ENCODE data around the gene LRRC27. TPM values are rescaled to one million over a fixed set of nuclear protein-coding genes. Genes with fewer than 3 reads are reported as not detected.

The LRRC27 gene
- total RNA-seq, 1 donor = 13.4 TPM

DNA sequence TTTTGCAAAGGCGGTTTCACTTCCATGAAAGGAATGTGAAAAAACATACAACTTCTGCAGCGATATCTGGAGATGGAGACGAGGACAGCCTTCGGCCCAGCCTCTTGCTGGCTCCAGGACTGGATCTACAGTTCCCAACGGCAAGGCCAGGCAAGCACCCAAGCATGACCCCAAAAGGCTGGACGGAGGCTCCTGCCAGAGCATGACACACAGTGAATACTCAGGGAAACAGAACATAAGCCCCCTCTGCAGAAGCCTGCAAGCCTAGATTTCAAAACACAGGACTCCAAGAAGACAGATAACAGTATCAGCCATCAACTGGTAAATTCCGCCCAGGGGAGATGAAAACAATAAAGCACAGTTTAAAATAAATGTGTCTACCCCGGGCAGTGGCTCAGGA is 3.3 kb upstream of the LRRC27 start:
- Histone ChIP-seq H3K27ac (ENCODE audit: low read depth, low read length) (no peak overlapping the region), H2AFZ (ENCODE audit: low read length) (no peak overlapping the region), H3K79me2 (ENCODE audit: insufficient read depth, low read length) (peaks cover 70% of the 10 kb centered on the region), H3K9me3 (ENCODE audit: low read depth, low read length) (no peaks in the 10 kb centered on the region), H3K4me1 (ENCODE audit: insufficient read depth, low read length) (peaks cover 24% of the 10 kb centered on the region), H3K4me3 (ENCODE audit: insufficient read depth, low read length) (no peak overlapping the region), H3K36me3 (ENCODE audit: insufficient read depth, low read length) (peaks cover 5% of the 10 kb centered on the region), H3K4me2 (ENCODE audit: insufficient read depth, low read length) (peak overlapping the region; percentile 94), H3K27me3 (ENCODE audit: insufficient read depth, low read length) (no peaks in the 10 kb centered on the region), H4K20me1 (ENCODE audit: insufficient read depth, low read length) (peaks cover 7% of the 10 kb centered on the region)
- peak; percentile 69 for DNase-seq (ENCODE audit: insufficient read length, low spot score, missing footprints)
- TF ChIP-seq, protein P1, sequence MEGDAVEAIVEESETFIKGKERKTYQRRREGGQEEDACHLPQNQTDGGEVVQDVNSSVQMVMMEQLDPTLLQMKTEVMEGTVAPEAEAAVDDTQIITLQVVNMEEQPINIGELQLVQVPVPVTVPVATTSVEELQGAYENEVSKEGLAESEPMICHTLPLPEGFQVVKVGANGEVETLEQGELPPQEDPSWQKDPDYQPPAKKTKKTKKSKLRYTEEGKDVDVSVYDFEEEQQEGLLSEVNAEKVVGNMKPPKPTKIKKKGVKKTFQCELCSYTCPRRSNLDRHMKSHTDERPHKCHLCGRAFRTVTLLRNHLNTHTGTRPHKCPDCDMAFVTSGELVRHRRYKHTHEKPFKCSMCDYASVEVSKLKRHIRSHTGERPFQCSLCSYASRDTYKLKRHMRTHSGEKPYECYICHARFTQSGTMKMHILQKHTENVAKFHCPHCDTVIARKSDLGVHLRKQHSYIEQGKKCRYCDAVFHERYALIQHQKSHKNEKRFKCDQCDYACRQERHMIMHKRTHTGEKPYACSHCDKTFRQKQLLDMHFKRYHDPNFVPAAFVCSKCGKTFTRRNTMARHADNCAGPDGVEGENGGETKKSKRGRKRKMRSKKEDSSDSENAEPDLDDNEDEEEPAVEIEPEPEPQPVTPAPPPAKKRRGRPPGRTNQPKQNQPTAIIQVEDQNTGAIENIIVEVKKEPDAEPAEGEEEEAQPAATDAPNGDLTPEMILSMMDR (IDR thresholded peaks at IDR 0.05; ENCODE audit: extremely low read depth, low read depth, low read length) = no peak

DNA sequence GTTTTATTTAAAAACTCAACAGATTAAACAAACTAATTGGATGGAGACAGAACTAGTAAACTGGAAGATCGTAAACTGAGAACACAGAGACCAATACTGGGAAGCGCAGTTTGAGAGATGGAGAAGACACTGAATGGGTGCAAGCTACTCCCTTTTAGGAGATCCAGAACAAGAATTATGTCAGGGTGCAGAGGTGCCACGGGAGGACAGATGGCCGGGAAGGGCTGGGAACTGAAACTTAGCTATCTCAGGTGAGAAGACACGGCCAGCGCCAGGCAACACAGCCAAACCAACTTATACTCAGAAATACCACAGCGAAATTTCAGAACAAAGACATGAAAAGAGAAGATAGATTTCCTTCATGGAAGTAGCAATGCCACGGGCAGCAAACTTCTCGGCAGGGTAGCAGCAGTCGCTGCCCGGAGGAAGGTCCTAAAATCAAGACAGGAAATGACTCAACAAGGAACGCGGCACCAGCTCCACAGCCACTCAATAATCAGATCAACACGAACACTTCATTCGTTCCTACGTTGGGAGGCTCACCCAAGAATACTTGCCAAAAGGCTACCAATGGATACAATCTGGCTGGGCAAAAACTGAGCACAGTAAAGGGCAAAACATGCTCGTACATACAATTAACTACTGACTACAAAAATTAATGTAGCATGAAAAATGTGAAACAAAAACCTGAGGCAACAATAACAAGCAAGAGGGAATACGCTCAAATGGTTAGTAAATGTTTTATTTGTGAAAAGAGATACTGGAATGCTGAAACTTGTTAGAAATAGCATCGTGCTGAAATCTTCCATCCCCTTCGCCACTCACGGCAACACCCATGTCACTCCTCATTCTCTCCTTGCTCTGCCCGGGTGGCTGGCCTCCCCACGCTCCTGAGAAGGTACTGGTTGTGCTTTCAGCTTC is 2.2 kb upstream of the LRRC27 start:
- Histone ChIP-seq H3K79me2 (ENCODE audit: insufficient read depth, low read length) (peaks cover 66% of the 10 kb centered on the region), H3K4me1 (ENCODE audit: insufficient read depth, low read length) (peaks cover 24% of the 10 kb centered on the region), H3K27ac (ENCODE audit: low read depth, low read length) (peak overlapping the region; percentile 1), H2AFZ (ENCODE audit: low read length) (no peak overlapping the region), H3K27me3 (ENCODE audit: insufficient read depth, low read length) (no peaks in the 10 kb centered on the region), H4K20me1 (ENCODE audit: insufficient read depth, low read length) (peaks cover 7% of the 10 kb centered on the region), H3K36me3 (ENCODE audit: insufficient read depth, low read length) (peaks cover 5% of the 10 kb centered on the region), H3K9me3 (ENCODE audit: low read depth, low read length) (no peaks in the 10 kb centered on the region), H3K4me2 (ENCODE audit: insufficient read depth, low read length) (peak overlapping the region; percentile 94), H3K4me3 (ENCODE audit: insufficient read depth, low read length) (peak overlapping the region; percentile 92)
- DNase-seq (ENCODE audit: insufficient read length, low spot score, missing footprints) = peak; percentile 93
- TF ChIP-seq, protein P1 (IDR thresholded peaks at IDR 0.05; ENCODE audit: extremely low read depth, low read depth, low read length) = no peak

- peak overlapping the region; percentile 94 for H3K4me2 ChIP-seq (ENCODE audit: insufficient read depth, low read length)
- no peak overlapping the region for H2AFZ ChIP-seq (ENCODE audit: low read length)
- peaks cover 5% of the 10 kb centered on the region for H3K36me3 ChIP-seq (ENCODE audit: insufficient read depth, low read length)
- DNase-seq (ENCODE audit: insufficient read length, low spot score, missing footprints) = no peak
- peaks cover 24% of the 10 kb centered on the region for H3K4me1 ChIP-seq (ENCODE audit: insufficient read depth, low read length)
- peak overlapping the region; percentile 92 for H3K4me3 ChIP-seq (ENCODE audit: insufficient read depth, low read length)
- H3K27me3 ChIP-seq (ENCODE audit: insufficient read depth, low read length) = no peaks in the 10 kb centered on the region
- peak overlapping the region; percentile 1 for H3K27ac ChIP-seq (ENCODE audit: low read depth, low read length)
- H4K20me1 ChIP-seq (ENCODE audit: insufficient read depth, low read length) = peaks cover 7% of the 10 kb centered on the region
- no peaks in the 10 kb centered on the region for H3K9me3 ChIP-seq (ENCODE audit: low read depth, low read length)
- TF ChIP-seq, protein P1 (IDR thresholded peaks at IDR 0.05; ENCODE audit: extremely low read depth, low read depth, low read length) = no peak
- peaks cover 65% of the 10 kb centered on the region for H3K79me2 ChIP-seq (ENCODE audit: insufficient read depth, low read length)
Measured at GRCh38 chr10:132330486-132330833, 1.5 kb upstream of the LRRC27 start.

DNA sequence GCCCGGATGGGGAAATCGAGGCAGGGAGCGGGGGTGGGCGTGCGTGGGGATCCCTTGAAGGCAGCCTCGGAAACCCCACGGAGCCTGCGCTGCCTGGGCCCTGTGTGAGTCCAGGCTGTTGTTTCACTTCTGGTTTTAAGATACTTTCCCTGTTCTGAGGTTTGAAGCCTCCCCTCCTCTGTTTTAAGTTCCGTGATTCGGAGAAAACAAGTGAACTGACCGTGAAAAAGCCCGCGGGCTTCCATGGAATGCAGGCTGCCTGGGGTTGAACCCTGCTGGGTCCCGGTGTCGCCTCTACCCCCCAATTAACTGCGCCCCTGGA is 401 bp downstream of the LRRC27 start:
- peaks cover 7% of the 10 kb centered on the region for H4K20me1 ChIP-seq (ENCODE audit: insufficient read depth, low read length)
- H3K4me1 ChIP-seq (ENCODE audit: insufficient read depth, low read length) = peaks cover 24% of the 10 kb centered on the region
- TF ChIP-seq, protein P1 (IDR thresholded peaks at IDR 0.05; ENCODE audit: extremely low read depth, low read depth, low read length) = no peak
- peak overlapping the region; percentile 92 for H3K4me3 ChIP-seq (ENCODE audit: insufficient read depth, low read length)
- peaks cover 51% of the 10 kb centered on the region for H3K79me2 ChIP-seq (ENCODE audit: insufficient read depth, low read length)
- peak overlapping the region; percentile 17 for H3K27ac ChIP-seq (ENCODE audit: low read depth, low read length)
- H3K4me2 ChIP-seq (ENCODE audit: insufficient read depth, low read length) = peak overlapping the region; percentile 87
- H2AFZ ChIP-seq (ENCODE audit: low read length) = peak overlapping the region; percentile 90
- no peaks in the 10 kb centered on the region for H3K27me3 ChIP-seq (ENCODE audit: insufficient read depth, low read length)
- DNase-seq (ENCODE audit: insufficient read length, low spot score, missing footprints) = peak; percentile 80
- no peaks in the 10 kb centered on the region for H3K36me3 ChIP-seq (ENCODE audit: insufficient read depth, low read length)
- H3K9me3 ChIP-seq (ENCODE audit: low read depth, low read length) = no peaks in the 10 kb centered on the region

Measured in osteoblast (primary cell).